H9 (cell line): ENCODE measurements around the gene DAAM2. TPM values are rescaled to one million over a fixed set of nuclear protein-coding genes. Genes with fewer than 3 reads are reported as not detected.

Experiments used
- DNase-seq: peaks from one replicate; pipeline ENCODE4 v3.0.0-alpha.2; 2017
- H2AFZ ChIP-seq: one replicate; pipeline ENCODE4 v1.6.1; 2013; ENCODE audit warnings: mild to moderate bottlenecking, low read length, control low read depth, moderate library complexity
- H2AK5ac ChIP-seq: 2 replicates; pipeline ENCODE4 v1.6.1; 2013; ENCODE audit warnings: low read length, control low read depth, mixed read lengths; ENCODE audit not compliant: insufficient read length
- H2BK120ac ChIP-seq: one replicate; pipeline ENCODE4 v1.6.1; 2013; ENCODE audit warnings: low read depth, mild to moderate bottlenecking, low read length, control low read depth, inconsistent platforms; ENCODE audit not compliant: poor library complexity, severe bottlenecking
- H2BK12ac ChIP-seq: 2 replicates; pipeline ENCODE4 v1.6.1; 2013; ENCODE audit warnings: low read length, control low read depth, mixed read lengths, low read depth; ENCODE audit not compliant: insufficient read length
- H2BK15ac ChIP-seq: 2 replicates; pipeline ENCODE4 v1.6.1; 2013; ENCODE audit warnings: low read depth, low read length, control low read depth
- H2BK20ac ChIP-seq: one replicate; pipeline ENCODE4 v1.6.1; 2013; ENCODE audit warnings: low read depth, mild to moderate bottlenecking, low read length, control low read depth, inconsistent platforms; ENCODE audit not compliant: poor library complexity, severe bottlenecking
- H2BK5ac ChIP-seq: 2 replicates; pipeline ENCODE4 v1.6.1; 2013; ENCODE audit warnings: low read length, control low read depth, mixed read lengths; ENCODE audit not compliant: insufficient read length
- H3K14ac ChIP-seq: 2 replicates; pipeline ENCODE4 v1.6.1; 2013; ENCODE audit warnings: low read length, control low read depth; ENCODE audit not compliant: insufficient read depth
- H3K18ac ChIP-seq: 2 replicates; pipeline ENCODE4 v1.6.1; 2013; ENCODE audit warnings: low read depth, mild to moderate bottlenecking, mixed read lengths, low read length, control low read depth; ENCODE audit not compliant: insufficient read length
- H3K23ac ChIP-seq: 2 replicates; pipeline ENCODE4 v1.6.1; 2013; ENCODE audit warnings: low read length, control low read depth, mixed read lengths, low read depth; ENCODE audit not compliant: insufficient read length
- H3K23me2 ChIP-seq: 2 replicates; pipeline ENCODE4 v1.6.1; 2013; ENCODE audit warnings: low read depth, mild to moderate bottlenecking, mixed read lengths, low read length, control low read depth; ENCODE audit not compliant: insufficient read length, poor library complexity, severe bottlenecking
- H3K27ac ChIP-seq: 2 replicates; pipeline ENCODE4 v1.5.1; 2013; ENCODE audit warnings: low read length, control low read depth, mixed read lengths, low read depth; ENCODE audit not compliant: insufficient read length
- H3K27me3 ChIP-seq: 2 replicates; pipeline ENCODE4 v1.6.1; 2013; ENCODE audit warnings: low read length, control low read depth, inconsistent platforms; ENCODE audit not compliant: insufficient read depth
- H3K4ac ChIP-seq: 2 replicates; pipeline ENCODE4 v1.6.1; 2013; ENCODE audit warnings: low read depth, mild to moderate bottlenecking, control low read depth, inconsistent platforms, low read length, moderate library complexity
- H3K4me1 ChIP-seq: 2 replicates; pipeline ENCODE4 v1.6.1; 2013; ENCODE audit warnings: low read length, control low read depth, inconsistent platforms; ENCODE audit not compliant: insufficient read depth
- H3K4me2 ChIP-seq: 2 replicates; pipeline ENCODE4 v1.6.1; 2013; ENCODE audit warnings: low read length, control low read depth, mixed read lengths; ENCODE audit not compliant: insufficient read length, insufficient read depth
- H3K56ac ChIP-seq: 2 replicates; pipeline ENCODE4 v1.6.1; 2013; ENCODE audit warnings: low read depth, mild to moderate bottlenecking, mixed read lengths, low read length, control low read depth; ENCODE audit not compliant: insufficient read length
- H3K79me1 ChIP-seq: 2 replicates; pipeline ENCODE4 v1.6.1; 2013; ENCODE audit warnings: low read depth, mild to moderate bottlenecking, moderate library complexity, low read length, control low read depth, inconsistent platforms; ENCODE audit not compliant: insufficient read depth, poor library complexity, severe bottlenecking
- H3K79me2 ChIP-seq: 2 replicates; pipeline ENCODE4 v1.6.1; 2013; ENCODE audit warnings: low read length, control low read depth, inconsistent platforms; ENCODE audit not compliant: insufficient read depth
- H3K9ac ChIP-seq: 2 replicates; pipeline ENCODE4 v1.6.1; 2013; ENCODE audit warnings: low read length, control low read depth, mixed read lengths; ENCODE audit not compliant: insufficient read length; ENCODE audit errors: extremely low read depth
- H3K9me3 ChIP-seq: one replicate; pipeline ENCODE4 v1.6.1; 2013; ENCODE audit warnings: low read depth, low read length, inconsistent platforms; ENCODE audit not compliant: control insufficient read depth
- H3T11ph ChIP-seq: one replicate; pipeline ENCODE4 v1.6.1; 2013; ENCODE audit warnings: mild to moderate bottlenecking, low read length, control low read depth, inconsistent platforms
- H4K20me1 ChIP-seq: one replicate; pipeline ENCODE4 v1.6.1; 2013; ENCODE audit not compliant: control insufficient read depth, insufficient read length, insufficient read depth
- H4K5ac ChIP-seq: 2 replicates; pipeline ENCODE4 v1.6.1; 2013; ENCODE audit warnings: low read depth, mild to moderate bottlenecking, mixed read lengths, low read length, control low read depth; ENCODE audit not compliant: insufficient read length
- H4K8ac ChIP-seq: replicated peaks from 2 replicates; pipeline ENCODE4 v1.6.1; 2013; ENCODE audit warnings: low read length, control low read depth, mixed read lengths, low read depth; ENCODE audit not compliant: insufficient read length
- H4K91ac ChIP-seq: 2 replicates; pipeline ENCODE4 v1.6.1; 2013; ENCODE audit warnings: low read depth, mild to moderate bottlenecking, moderate library complexity, mixed read lengths, low read length, control low read depth; ENCODE audit not compliant: insufficient read length
- H3K27ac Mint-ChIP-seq, 3 experiments: 2 replicates in 2 of 3; 3 replicates in 1 of 3; pipeline ENCODE4 v1.8.0; 2020 to 2021; ENCODE audit warnings: mixed read lengths in 3 of 3, mild to moderate bottlenecking in 1 of 3, moderate library complexity in 1 of 3
- H3K27me3 Mint-ChIP-seq: 2 replicates; pipeline ENCODE4 v1.8.0; 2021; ENCODE audit warnings: low read depth, mild to moderate bottlenecking, moderate library complexity, mixed read lengths
- H3K36me3 Mint-ChIP-seq, 3 experiments: 2 replicates in 2 of 3; 3 replicates in 1 of 3; pipeline ENCODE4 v1.8.0; 2020 to 2021; ENCODE audit warnings: low read depth in 3 of 3, mixed read lengths in 3 of 3; ENCODE audit not compliant: insufficient read depth in 1 of 3
- H3K4me1 Mint-ChIP-seq, 2 experiments: 2 replicates each; pipeline ENCODE4 v1.8.0; 2020; ENCODE audit warnings: mixed read lengths in 2 of 2
- H3K4me3 Mint-ChIP-seq, 2 experiments: 2 replicates in 1 of 2; 3 replicates in 1 of 2; pipeline ENCODE4 v1.8.0; 2020 to 2021; ENCODE audit warnings: mild to moderate bottlenecking in 2 of 2, mixed read lengths in 2 of 2, moderate library complexity in 1 of 2
- H3K9me3 Mint-ChIP-seq, 2 experiments: 2 replicates in 1 of 2; 3 replicates in 1 of 2; pipeline ENCODE4 v1.8.0; 2020; ENCODE audit warnings: mild to moderate bottlenecking in 2 of 2, mixed read lengths in 2 of 2, moderate library complexity in 1 of 2
- CTCF ChIP-seq: fragments of 200-600 bp; sonication (generic); conservative IDR thresholded peaks from 3 replicates; pipeline ENCODE4 v1.8.0; 2021; ENCODE audit warnings: antibody characterized with exemption, mild to moderate bottlenecking
- WGBS: extraction: QIAGEN DNeasy Blood & Tissue Kit; methylation state at CpG from one replicate; pipeline ENCODE4 v1.1.7; 2013; ENCODE audit warnings: missing lambda C conversion rate, low lambda C conversion rate, mixed read lengths; ENCODE audit not compliant: insufficient read length; ENCODE audit errors: extremely low coverage; 5-methylcytosine and 5-hydroxymethylcytosine counted together
- total RNA-seq: library from RNA; stranded (reverse); gene quantifications from 2 replicates; pipeline ENCODE4 v1.2.1, GENCODE V29; 2021

Gene DAAM2
- total RNA-seq, 1 experiment from 2014 or later, result 1.1 TPM

- Histone ChIP-seq H3K23ac (no peak overlapping the region), H3K9ac (no peak overlapping the region), H3K18ac (no peak overlapping the region), H4K5ac (no peak overlapping the region), H3K79me2 (no peaks in the 10 kb centered on the region), H3K14ac (no peak overlapping the region), H3K23me2 (peaks cover 4% of the 10 kb centered on the region), H4K91ac (no peak overlapping the region), H3K27me3 (no peaks in the 10 kb centered on the region; the same call in 1 of the 2 replicates), H3K4me1 (no peaks in the 10 kb centered on the region; the same call in 1 of the 2 replicates), H3K4ac (no peak overlapping the region), H2AFZ (no peak overlapping the region), H4K8ac (no peak overlapping the region), H4K20me1 (no peaks in the 10 kb centered on the region), H3K27ac (no peak overlapping the region), H2AK5ac (no peak overlapping the region), H3K4me2 (no peak overlapping the region), H2BK15ac (no peak overlapping the region), H3K56ac (no peak overlapping the region), H3K9me3 (no peaks in the 10 kb centered on the region), H2BK20ac (no peak overlapping the region), H2BK120ac (no peak overlapping the region), H2BK12ac (no peak overlapping the region), H2BK5ac (no peak overlapping the region), H3K79me1 (no peaks in the 10 kb centered on the region), H3T11ph (no peak overlapping the region)
- no CpG with 5 or more reads among the region's 1 CpG for WGBS
- no peak for TF ChIP-seq CTCF
- H3K4me3 Mint-ChIP-seq, result no peak overlapping the region
- peaks cover 18% of the 10 kb centered on the region for H3K27me3 Mint-ChIP-seq
- no peak for DNase-seq
- no peaks in the 10 kb centered on the region for H3K9me3 Mint-ChIP-seq
- H3K4me1 Mint-ChIP-seq, result peaks cover 39 to 40% of the 10 kb centered on the region in 2 experiments
- H3K36me3 Mint-ChIP-seq, result peaks cover 0 to 1% (median 0%) of the 10 kb centered on the region in 3 experiments; a peak in 2 of 7 replicates
- no peak overlapping the region for H3K27ac Mint-ChIP-seq
These were observed 144.7 kb downstream of the DAAM2 start for GRCh38 chr6:39936857-39937256.
